ENCODE results near the gene SLC5A7.

SLC5A7 gene

DNA sequence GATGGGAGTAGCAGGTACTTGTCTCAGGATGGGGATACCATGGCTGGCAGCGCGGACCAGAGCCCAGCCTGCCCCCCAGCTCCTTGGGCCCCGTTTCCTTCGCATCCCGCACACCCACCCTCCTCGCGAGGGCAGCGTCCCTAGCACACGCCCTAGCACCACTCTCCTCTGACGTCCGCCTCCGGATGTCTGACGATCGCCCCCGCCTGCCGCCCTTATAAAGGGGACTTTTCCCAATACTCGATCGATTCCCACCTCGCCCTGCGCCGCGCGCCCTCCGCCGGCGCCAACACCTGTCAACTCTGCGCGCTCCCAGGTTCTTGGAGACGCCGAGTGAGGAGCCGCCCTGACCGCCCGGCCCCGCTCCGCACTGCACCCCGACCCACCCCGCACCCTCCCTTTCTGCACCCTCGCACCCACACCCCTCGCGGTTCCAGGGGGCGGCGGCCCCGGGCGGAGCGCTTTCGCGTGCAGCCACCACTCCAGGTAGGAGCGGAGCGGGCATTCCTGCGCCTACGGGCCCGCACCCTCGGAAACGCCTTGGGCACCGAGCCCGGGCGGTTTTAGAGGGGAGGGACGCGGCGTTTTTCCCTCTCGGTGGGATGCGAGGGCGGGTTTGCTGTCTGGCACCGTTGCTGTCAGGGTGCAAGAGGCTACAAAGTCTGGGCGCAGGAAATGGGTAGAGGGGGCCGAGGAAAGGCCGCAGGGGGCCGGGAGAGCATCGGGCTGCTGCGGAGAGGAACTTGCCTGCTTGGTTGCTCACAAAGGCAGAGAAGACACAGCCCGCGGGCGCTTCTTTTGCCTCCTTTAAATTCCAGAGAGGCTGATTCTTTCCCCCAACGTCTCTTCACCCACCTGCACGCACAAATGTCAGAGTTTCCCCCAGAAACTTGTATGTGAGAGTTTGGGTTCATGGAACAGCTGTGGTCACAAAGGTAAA lies at the start of gene SLC5A7:
Gene SLC5A7 (plus strand): TSS at position 247 of the 940 bp plus-strand sequence. CDS start 1,632 bp downstream, outside the sequence.
- Histone ChIP-seq H3K36me3 (ENCODE audit: control insufficient read depth, insufficient read depth, low read length) (no peaks in the 10 kb centered on the region), H3K27me3 (replicated peaks; ENCODE audit: control insufficient read depth, insufficient read depth, low read length) (no peaks in the 10 kb centered on the region), H3K4me3 (replicated peaks; ENCODE audit: low read depth, low read length) (no peak within 1 kb of the TSS)
- DNase-seq (ENCODE audit: extremely low read depth, insufficient read length), result no peak
- TF ChIP-seq, protein P1, sequence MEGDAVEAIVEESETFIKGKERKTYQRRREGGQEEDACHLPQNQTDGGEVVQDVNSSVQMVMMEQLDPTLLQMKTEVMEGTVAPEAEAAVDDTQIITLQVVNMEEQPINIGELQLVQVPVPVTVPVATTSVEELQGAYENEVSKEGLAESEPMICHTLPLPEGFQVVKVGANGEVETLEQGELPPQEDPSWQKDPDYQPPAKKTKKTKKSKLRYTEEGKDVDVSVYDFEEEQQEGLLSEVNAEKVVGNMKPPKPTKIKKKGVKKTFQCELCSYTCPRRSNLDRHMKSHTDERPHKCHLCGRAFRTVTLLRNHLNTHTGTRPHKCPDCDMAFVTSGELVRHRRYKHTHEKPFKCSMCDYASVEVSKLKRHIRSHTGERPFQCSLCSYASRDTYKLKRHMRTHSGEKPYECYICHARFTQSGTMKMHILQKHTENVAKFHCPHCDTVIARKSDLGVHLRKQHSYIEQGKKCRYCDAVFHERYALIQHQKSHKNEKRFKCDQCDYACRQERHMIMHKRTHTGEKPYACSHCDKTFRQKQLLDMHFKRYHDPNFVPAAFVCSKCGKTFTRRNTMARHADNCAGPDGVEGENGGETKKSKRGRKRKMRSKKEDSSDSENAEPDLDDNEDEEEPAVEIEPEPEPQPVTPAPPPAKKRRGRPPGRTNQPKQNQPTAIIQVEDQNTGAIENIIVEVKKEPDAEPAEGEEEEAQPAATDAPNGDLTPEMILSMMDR (IDR thresholded peaks at IDR 0.05; ENCODE audit: insufficient read depth, low read length, poor library complexity, severe bottlenecking), result no peak

- no peak for DNase-seq (ENCODE audit: extremely low read depth, insufficient read length)
- H3K27me3 ChIP-seq (replicated peaks; ENCODE audit: control insufficient read depth, insufficient read depth, low read length), result no peaks in the 10 kb centered on the region
- TF ChIP-seq, protein P1 (IDR thresholded peaks at IDR 0.05; ENCODE audit: insufficient read depth, low read length, poor library complexity, severe bottlenecking), result no peak
- no peak overlapping the region for H3K4me3 ChIP-seq (replicated peaks; ENCODE audit: low read depth, low read length)
- no peaks in the 10 kb centered on the region for H3K36me3 ChIP-seq (ENCODE audit: control insufficient read depth, insufficient read depth, low read length)
These were observed 24.9 kb upstream of the SLC5A7 start for GRCh38 chr2:107961395-107961794.

- no peaks in the 10 kb centered on the region for H3K36me3 ChIP-seq (ENCODE audit: control insufficient read depth, insufficient read depth, low read length)
- no peak overlapping the region for H3K4me3 ChIP-seq (replicated peaks; ENCODE audit: low read depth, low read length)
- no peaks in the 10 kb centered on the region for H3K27me3 ChIP-seq (replicated peaks; ENCODE audit: control insufficient read depth, insufficient read depth, low read length)
- DNase-seq (ENCODE audit: extremely low read depth, insufficient read length), result no peak
- TF ChIP-seq, protein P1 (IDR thresholded peaks at IDR 0.05; ENCODE audit: insufficient read depth, low read length, poor library complexity, severe bottlenecking), result no peak
These were observed 22.1 kb upstream of the SLC5A7 start for GRCh38 chr2:107964185-107964584.

DNA sequence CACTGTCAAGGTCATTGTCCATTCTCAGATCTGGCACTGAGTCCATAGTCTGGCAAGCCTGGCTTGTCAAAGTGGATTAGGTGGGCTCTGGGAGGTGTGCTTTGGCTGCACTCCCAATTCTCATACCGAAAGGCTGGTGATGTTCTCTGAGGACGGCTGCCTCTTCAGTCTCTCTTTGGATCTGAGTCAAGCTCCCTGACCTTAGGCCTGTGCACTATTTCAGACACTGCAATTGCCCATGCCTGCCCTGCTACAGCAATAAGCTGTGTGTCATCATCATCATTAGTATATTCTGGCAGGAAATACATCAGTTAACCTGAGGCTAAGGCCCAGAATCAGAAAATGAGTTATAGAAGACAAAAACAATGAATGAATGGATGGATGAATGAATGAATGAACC lies 1.6 kb upstream of the SLC5A7 start:
- Histone ChIP-seq H3K36me3 (ENCODE audit: control insufficient read depth, insufficient read depth, low read length) (no peaks in the 10 kb centered on the region), H3K27me3 (replicated peaks; ENCODE audit: control insufficient read depth, insufficient read depth, low read length) (no peaks in the 10 kb centered on the region), H3K4me3 (replicated peaks; ENCODE audit: low read depth, low read length) (no peak overlapping the region)
- no peak for DNase-seq (ENCODE audit: extremely low read depth, insufficient read length)
- TF ChIP-seq, protein P1 (IDR thresholded peaks at IDR 0.05; ENCODE audit: insufficient read depth, low read length, poor library complexity, severe bottlenecking), result no peak

- Histone ChIP-seq H3K36me3 (ENCODE audit: control insufficient read depth, insufficient read depth, low read length) (no peaks in the 10 kb centered on the region), H3K4me3 (replicated peaks; ENCODE audit: low read depth, low read length) (no peak overlapping the region), H3K27me3 (replicated peaks; ENCODE audit: control insufficient read depth, insufficient read depth, low read length) (no peaks in the 10 kb centered on the region)
- DNase-seq (ENCODE audit: extremely low read depth, insufficient read length), result no peak
- TF ChIP-seq, protein P1 (IDR thresholded peaks at IDR 0.05; ENCODE audit: insufficient read depth, low read length, poor library complexity, severe bottlenecking), result no peak
These were observed 1.8 kb downstream of the SLC5A7 start for GRCh38 chr2:107988108-107988507.

Data from GM06990 (cell line).